Mammary epithelial cell (primary cell): ENCODE data around the gene ZNHIT2.

ENCODE experiments used
- EZH2 ChIP-seq: IDR thresholded peaks from 2 replicates; pipeline ENCODE4 v1.6.1; 2012; ENCODE audit warnings: low read length, inconsistent platforms, borderline replicate concordance
- TF ChIP-seq, protein P1 (sequence below), 2 donors: IDR thresholded peaks in 1 of 2; conservative IDR thresholded peaks in 1 of 2; 2 replicates each; pipeline ENCODE4 v1.5.1; 2011 to 2012; ENCODE audit warnings: inconsistent platforms in 2 of 2, low read length in 2 of 2, mild to moderate bottlenecking in 2 of 2, control low read depth in 1 of 2, low read depth in 1 of 2; ENCODE audit not compliant: insufficient read depth in 1 of 2; ENCODE audit errors: extremely low read depth in 1 of 2

DNA sequence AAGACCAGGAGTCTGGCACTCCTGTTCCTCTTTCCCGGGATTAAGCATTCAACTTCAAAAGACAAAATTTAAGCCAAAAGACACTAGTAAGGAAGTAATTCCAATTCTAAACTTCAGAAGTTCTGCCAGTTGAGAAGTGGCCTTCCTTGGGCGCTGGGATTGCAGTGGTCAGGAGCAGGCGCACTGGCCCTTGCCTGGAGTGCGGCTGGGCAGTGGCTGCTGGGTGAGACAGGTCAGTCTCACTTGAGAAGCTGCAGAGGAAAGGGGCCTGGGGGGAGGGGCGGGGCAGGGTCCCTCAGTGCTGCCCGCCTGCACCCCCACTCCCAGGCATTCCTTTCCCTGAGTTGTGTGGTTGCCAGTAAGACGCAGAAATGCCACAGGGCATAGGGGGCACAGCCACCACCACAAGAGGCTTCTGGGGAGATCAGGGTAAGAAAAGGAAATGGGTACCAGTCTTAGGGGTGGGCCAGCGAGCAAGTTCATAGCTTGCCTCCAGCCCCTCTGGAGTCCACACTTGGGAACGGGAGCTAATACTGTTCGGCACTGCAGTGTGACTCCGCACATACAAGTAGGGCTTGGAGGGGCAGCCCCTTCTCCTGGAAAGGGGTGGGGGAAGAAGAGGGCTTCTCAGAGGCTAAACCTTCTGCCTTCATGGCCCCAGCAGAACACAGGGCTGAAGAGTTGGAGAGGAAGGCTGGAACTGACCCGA is 10.1 kb upstream of the ZNHIT2 start:
- no peak for TF ChIP-seq EZH2
- TF ChIP-seq, protein P1, sequence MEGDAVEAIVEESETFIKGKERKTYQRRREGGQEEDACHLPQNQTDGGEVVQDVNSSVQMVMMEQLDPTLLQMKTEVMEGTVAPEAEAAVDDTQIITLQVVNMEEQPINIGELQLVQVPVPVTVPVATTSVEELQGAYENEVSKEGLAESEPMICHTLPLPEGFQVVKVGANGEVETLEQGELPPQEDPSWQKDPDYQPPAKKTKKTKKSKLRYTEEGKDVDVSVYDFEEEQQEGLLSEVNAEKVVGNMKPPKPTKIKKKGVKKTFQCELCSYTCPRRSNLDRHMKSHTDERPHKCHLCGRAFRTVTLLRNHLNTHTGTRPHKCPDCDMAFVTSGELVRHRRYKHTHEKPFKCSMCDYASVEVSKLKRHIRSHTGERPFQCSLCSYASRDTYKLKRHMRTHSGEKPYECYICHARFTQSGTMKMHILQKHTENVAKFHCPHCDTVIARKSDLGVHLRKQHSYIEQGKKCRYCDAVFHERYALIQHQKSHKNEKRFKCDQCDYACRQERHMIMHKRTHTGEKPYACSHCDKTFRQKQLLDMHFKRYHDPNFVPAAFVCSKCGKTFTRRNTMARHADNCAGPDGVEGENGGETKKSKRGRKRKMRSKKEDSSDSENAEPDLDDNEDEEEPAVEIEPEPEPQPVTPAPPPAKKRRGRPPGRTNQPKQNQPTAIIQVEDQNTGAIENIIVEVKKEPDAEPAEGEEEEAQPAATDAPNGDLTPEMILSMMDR (conservative IDR thresholded peaks at IDR 0.05 in 1 of 2, IDR thresholded peaks at IDR 0.05 in 1 of 2; ENCODE audit: extremely low read depth in 1 of 2, insufficient read depth in 1 of 2, low read depth in 1 of 2, low read length in 2 of 2) = no peak
